ENCODE measurements around the gene MLLT1. TPM values are rescaled to one million over a fixed set of nuclear protein-coding genes. Genes with fewer than 3 reads are reported as not detected.

The MLLT1 gene
- total RNA-seq, 1 experiment from 2014 or later: 44.2 TPM

GRCh38 chr19:6278740-6279619 is 795 bp downstream of the MLLT1 start:
- Histone ChIP-seq H3F3A (ENCODE audit: insufficient read depth, low read depth) (no peaks in the 10 kb centered on the region), H3K4me2 (peak overlapping the region; percentile 87), H3K36me3 (ENCODE audit: low read depth) (no peaks in the 10 kb centered on the region), H3K27me3 (ENCODE audit: insufficient read depth, low read depth) (no peaks in the 10 kb centered on the region), H3K79me2 (ENCODE audit: low read depth) (peaks cover 30% of the 10 kb centered on the region), H3K9me3 (ENCODE audit: insufficient read depth, low read depth) (no peaks in the 10 kb centered on the region), H3K4me3 (peak overlapping the region; percentile 75), H3K9me2 (ENCODE audit: insufficient read depth) (no peaks in the 10 kb centered on the region), H2AFZ (peak overlapping the region; percentile 52; the same call in 1 of the 2 replicates), H3K27ac (no peak overlapping the region), H3K4me1 (replicated peaks; ENCODE audit: insufficient read depth) (no peaks in the 10 kb centered on the region), H4K20me1 (ENCODE audit: insufficient read depth) (no peaks in the 10 kb centered on the region; the same call in 1 of the 2 replicates)
- CTCF ChIA-PET: no interaction called here
- POLR2A ChIA-PET (ENCODE audit: unreplicated experiment): no interaction called here
- TF ChIP-seq EZH2 (IDR thresholded peaks at IDR 0.05; ENCODE audit: low read depth): no peak
- TF ChIP-seq CTCF (conservative IDR thresholded peaks at IDR 0.05): no peak
- intact Hi-C loops (cut with micrococcal nuclease; ENCODE audit: unreplicated experiment): no loop called here
- DNase-seq: peak in 1 of 2 experiments; percentile 1
- BruUV-seq (replicated peaks): no TSS peak

GRCh38 chr19:6278051-6278450 is 1.7 kb downstream of the MLLT1 start:
- H3K27me3 ChIP-seq (ENCODE audit: insufficient read depth, low read depth): no peaks in the 10 kb centered on the region
- H3K4me1 ChIP-seq (replicated peaks; ENCODE audit: insufficient read depth): no peaks in the 10 kb centered on the region
- peak overlapping the region; percentile 87; the same call in 1 of the 2 replicates for H3K4me2 ChIP-seq
- H3K27ac ChIP-seq: no peak overlapping the region
- peaks cover 31% of the 10 kb centered on the region for H3K79me2 ChIP-seq (ENCODE audit: low read depth)
- no TSS peak for BruUV-seq (replicated peaks)
- H3K4me3 ChIP-seq: no peak overlapping the region; the same call in 1 of the 2 replicates
- H3K36me3 ChIP-seq (ENCODE audit: low read depth): no peaks in the 10 kb centered on the region
- intact Hi-C loops (cut with micrococcal nuclease; ENCODE audit: unreplicated experiment): no loop called here
- H3K9me2 ChIP-seq (ENCODE audit: insufficient read depth): no peaks in the 10 kb centered on the region
- H2AFZ ChIP-seq: no peak overlapping the region
- DNase-seq: no peak
- POLR2A ChIA-PET (ENCODE audit: unreplicated experiment): no interaction called here
- H3K9me3 ChIP-seq (ENCODE audit: insufficient read depth, low read depth): no peaks in the 10 kb centered on the region
- TF ChIP-seq EZH2 (IDR thresholded peaks at IDR 0.05; ENCODE audit: low read depth) (no peak), CTCF (conservative IDR thresholded peaks at IDR 0.05) (no peak)
- CTCF ChIA-PET: no interaction called here
- H3F3A ChIP-seq (ENCODE audit: insufficient read depth, low read depth): no peaks in the 10 kb centered on the region
- H4K20me1 ChIP-seq (ENCODE audit: insufficient read depth): no peaks in the 10 kb centered on the region; the same call in 1 of the 2 replicates

GRCh38 chr19:6276447-6276846 is 3.3 kb downstream of the MLLT1 start:
- Histone ChIP-seq H3K36me3 (ENCODE audit: low read depth) (no peaks in the 10 kb centered on the region), H3K9me2 (ENCODE audit: insufficient read depth) (no peaks in the 10 kb centered on the region), H3F3A (ENCODE audit: insufficient read depth, low read depth) (no peaks in the 10 kb centered on the region), H3K4me1 (replicated peaks; ENCODE audit: insufficient read depth) (no peaks in the 10 kb centered on the region), H3K9me3 (ENCODE audit: insufficient read depth, low read depth) (no peaks in the 10 kb centered on the region), H3K4me3 (no peak overlapping the region), H3K79me2 (ENCODE audit: low read depth) (peaks cover 40% of the 10 kb centered on the region), H4K20me1 (ENCODE audit: insufficient read depth) (peaks cover 4% of the 10 kb centered on the region), H2AFZ (no peak overlapping the region), H3K27ac (no peak overlapping the region), H3K27me3 (ENCODE audit: insufficient read depth, low read depth) (no peaks in the 10 kb centered on the region), H3K4me2 (no peak overlapping the region)
- BruUV-seq (replicated peaks): no TSS peak
- CTCF ChIA-PET: no interaction called here
- intact Hi-C loops (cut with micrococcal nuclease; ENCODE audit: unreplicated experiment): no loop called here
- POLR2A ChIA-PET (ENCODE audit: unreplicated experiment): no interaction called here
- no peak for TF ChIP-seq EZH2 (IDR thresholded peaks at IDR 0.05; ENCODE audit: low read depth)
- no peak for TF ChIP-seq CTCF (conservative IDR thresholded peaks at IDR 0.05)
- no peak for DNase-seq
